Posterior cingulate gyrus (tissue), 11 donors: Measurements from ENCODE around the gene SLC7A8.
"Not testable (repeated sequence)": the region's sequence is repeated elsewhere in the genome, so short reads cannot be mapped to it uniquely, and the experiment has no call there.

Source experiments
- DNase-seq, 10 donors: peaks; one replicate each; pipeline versions ENCODE4 v3.0.0 to v3.0.0-alpha.2; 2020 to 2021; ENCODE audit warnings: mixed read lengths in 3 of 10
- intact Hi-C: fragments of 100-400 bp; cut with DNase I; formaldehyde crosslinking; loops from one replicate; pipeline ENCODE4 v1.15.1; 2023

The SLC7A8 gene

GRCh38 chr14:23183479-23183878 lies at the start of gene SLC7A8:
Gene SLC7A8 (minus strand): TSS chr14:23183660. CDS start chr14:23182914, 746 bp downstream.
- intact Hi-C loops: no loop called here
- peak; percentile 50 to 96 (median 79) for DNase-seq

- DNase-seq, intact Hi-C loops: not testable (repeated sequence)
Observed at GRCh38 chr14:23232241-23232808, 48.9 kb upstream of the SLC7A8 start.

- DNase-seq: no peak
- intact Hi-C loops: no loop called here
Observed at GRCh38 chr14:23228812-23229211, 45.4 kb upstream of the SLC7A8 start.

GRCh38 chr14:23227566-23227965 lies 44.1 kb upstream of the SLC7A8 start:
- intact Hi-C loops: no loop called here
- DNase-seq: no peak

GRCh38 chr14:23224958-23225357 lies 41.5 kb upstream of the SLC7A8 start:
- DNase-seq, intact Hi-C loops: not testable (repeated sequence)

- intact Hi-C loops: no loop called here
- DNase-seq: no peak
Observed at GRCh38 chr14:23219075-23219474, 35.6 kb upstream of the SLC7A8 start.

- no peak for DNase-seq
- intact Hi-C loops: no loop called here
Observed at GRCh38 chr14:23217032-23218020, 33.9 kb upstream of the SLC7A8 start.

GRCh38 chr14:23215421-23215820 lies 32.0 kb upstream of the SLC7A8 start:
- intact Hi-C loops: no loop called here

GRCh38 chr14:23209651-23210423 lies 26.4 kb upstream of the SLC7A8 start:
- intact Hi-C loops: no loop called here
- DNase-seq: no peak

More at GRCh38 chr14:23215421-23215820, 32.0 kb upstream of the SLC7A8 start:
- no peak for DNase-seq

- DNase-seq: no peak
- intact Hi-C loops: no loop called here
Observed at GRCh38 chr14:23208324-23208723, 24.9 kb upstream of the SLC7A8 start.

- DNase-seq: no peak
- intact Hi-C loops: no loop called here
Observed at GRCh38 chr14:23207146-23207540, 23.7 kb upstream of the SLC7A8 start.

GRCh38 chr14:23206422-23207145 lies 23.1 kb upstream of the SLC7A8 start:
- DNase-seq: no peak
- intact Hi-C loops: no loop called here

- DNase-seq: no peak
- intact Hi-C loops: no loop called here
Observed at GRCh38 chr14:23202001-23202400, 18.5 kb upstream of the SLC7A8 start.

- intact Hi-C loops: not testable (repeated sequence)
Observed at GRCh38 chr14:23199141-23199540, 15.7 kb upstream of the SLC7A8 start.

GRCh38 chr14:23196487-23196886 lies 13.0 kb upstream of the SLC7A8 start:
- intact Hi-C loops, DNase-seq: not testable (repeated sequence)

More at GRCh38 chr14:23199141-23199540, 15.7 kb upstream of the SLC7A8 start:
- DNase-seq: not testable (repeated sequence)

- intact Hi-C loops: no loop called here
- DNase-seq: no peak
Observed at GRCh38 chr14:23195552-23196101, 12.2 kb upstream of the SLC7A8 start.

- intact Hi-C loops: no loop called here
- no peak for DNase-seq
Observed at GRCh38 chr14:23193432-23193831, 10.0 kb upstream of the SLC7A8 start.

GRCh38 chr14:23187925-23188324 lies 4.5 kb upstream of the SLC7A8 start:
- DNase-seq: no peak
- intact Hi-C loops: loop anchor here (1.0 kb wide), 1 partner anchor 67 kb away; no protein-coding TSS in a partner anchor

- intact Hi-C loops: loop anchor here (1.0 kb wide), 1 partner anchor 66 kb away; no protein-coding TSS in a partner anchor
- DNase-seq: peak in 2 of 10 donors; percentile 28 to 42
Observed at GRCh38 chr14:23186913-23187654, 3.6 kb upstream of the SLC7A8 start.
